Activated CD8-positive, alpha-beta T cell treated with anti-CD3 and anti-CD28 coated beads for 36 hours (primary cell): ENCODE measurements around the gene TIGD2. TPM values are rescaled to one million over a fixed set of nuclear protein-coding genes. Genes with fewer than 3 reads are reported as not detected.

Source experiments
- ATAC-seq: fragments of 200-7000 bp; cut with Tn5 transposase; one replicate; pipeline ENCODE4 v1.10.0; 2021; ENCODE audit warnings: mild to moderate bottlenecking, moderate library complexity
- CTCF ChIA-PET: fragments of 350-600 bp; sonication (Branson Sonifier 250); formaldehyde crosslinking; loops from one replicate; lab custom pipeline; 2021; ENCODE audit warnings: antibody characterized with exemption; lab: Charles Lee
- POLR2A ChIA-PET: fragments of 350-600 bp; sonication (Branson Sonifier 250); formaldehyde crosslinking; loops from one replicate; lab custom pipeline; 2021; ENCODE audit warnings: antibody characterized with exemption; lab: Charles Lee
- DNase-seq: peaks from one replicate; pipeline ENCODE4 v3.0.0-alpha.2; 2020
- H3K27ac Mint-ChIP-seq: one replicate; pipeline ENCODE4 v1.8.0; 2021; ENCODE audit warnings: mild to moderate bottlenecking, mixed read lengths
- H3K27me3 Mint-ChIP-seq: one replicate; pipeline ENCODE4 v1.8.0; 2021; ENCODE audit warnings: mixed read lengths
- H3K36me3 Mint-ChIP-seq: one replicate; pipeline ENCODE4 v1.8.0; 2021; ENCODE audit warnings: low read depth, mixed read lengths
- H3K4me1 Mint-ChIP-seq: one replicate; pipeline ENCODE4 v1.8.0; 2021; ENCODE audit warnings: low read depth, mixed read lengths
- H3K4me3 Mint-ChIP-seq: one replicate; pipeline ENCODE4 v1.8.0; 2021; ENCODE audit warnings: mild to moderate bottlenecking, moderate library complexity, mixed read lengths
- H3K9me3 Mint-ChIP-seq: one replicate; pipeline ENCODE4 v1.8.0; 2021; ENCODE audit warnings: mixed read lengths
- intact Hi-C: fragments of 100-400 bp; cut with micrococcal nuclease; formaldehyde crosslinking; loops from one replicate; pipeline ENCODE4 v1.10.0; 2022
- total RNA-seq, 2 experiments: library from RNA; stranded (reverse); gene quantifications; one replicate each; pipeline ENCODE4 v1.2.3, GENCODE V29; 2021
- TF ChIP-seq, protein P1 (sequence below): fragments of 200-600 bp; IDR thresholded peaks from one replicate; pipeline ENCODE4 v1.8.0; 2022; ENCODE audit warnings: antibody characterized with exemption, mild to moderate bottlenecking

The TIGD2 gene
- total RNA-seq, 2 experiments from 2014 or later: 2.0 to 2.3 TPM

DNA sequence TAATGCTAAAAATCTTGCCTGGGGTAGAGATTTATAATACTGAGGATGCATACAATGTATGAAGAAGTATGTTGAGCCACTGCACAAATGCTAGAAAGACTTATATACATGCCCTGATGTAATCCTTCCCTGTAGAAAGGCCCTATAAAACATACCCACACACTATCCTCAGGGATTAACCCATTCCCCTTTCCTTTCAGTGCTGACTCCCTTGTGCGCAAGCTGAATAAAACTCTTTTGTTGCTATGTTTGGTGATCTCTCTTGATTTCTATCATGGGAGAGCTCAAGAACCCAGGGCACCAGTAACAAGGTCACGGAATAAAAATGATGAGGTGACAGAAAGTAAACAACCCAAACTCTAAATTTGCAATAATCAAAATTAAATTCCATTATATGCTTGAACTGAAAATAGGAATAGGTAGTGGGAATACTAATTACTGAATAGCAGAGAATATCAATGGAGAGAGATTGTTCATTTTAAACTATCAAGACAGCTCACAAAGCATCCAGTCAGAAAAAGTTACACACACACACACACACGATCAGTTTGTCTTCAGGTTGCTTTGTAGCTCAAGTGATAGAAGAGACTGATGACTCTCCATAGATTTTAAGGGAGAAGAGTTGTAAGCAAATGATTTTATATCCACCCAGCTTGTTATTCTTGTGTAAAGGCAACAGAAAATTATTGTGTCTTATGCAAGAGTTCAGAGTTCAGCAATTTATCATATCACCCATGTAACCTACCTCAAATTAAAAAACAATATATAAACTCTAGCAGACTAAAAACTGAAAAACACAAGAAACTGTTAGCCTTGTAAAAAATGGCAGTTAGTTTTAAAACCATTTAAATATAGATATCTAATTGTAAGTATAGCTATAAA, 14.8 kb downstream of the TIGD2 start:
- intact Hi-C loops: no loop called here
- H3K27me3 Mint-ChIP-seq: no peaks in the 10 kb centered on the region

DNA sequence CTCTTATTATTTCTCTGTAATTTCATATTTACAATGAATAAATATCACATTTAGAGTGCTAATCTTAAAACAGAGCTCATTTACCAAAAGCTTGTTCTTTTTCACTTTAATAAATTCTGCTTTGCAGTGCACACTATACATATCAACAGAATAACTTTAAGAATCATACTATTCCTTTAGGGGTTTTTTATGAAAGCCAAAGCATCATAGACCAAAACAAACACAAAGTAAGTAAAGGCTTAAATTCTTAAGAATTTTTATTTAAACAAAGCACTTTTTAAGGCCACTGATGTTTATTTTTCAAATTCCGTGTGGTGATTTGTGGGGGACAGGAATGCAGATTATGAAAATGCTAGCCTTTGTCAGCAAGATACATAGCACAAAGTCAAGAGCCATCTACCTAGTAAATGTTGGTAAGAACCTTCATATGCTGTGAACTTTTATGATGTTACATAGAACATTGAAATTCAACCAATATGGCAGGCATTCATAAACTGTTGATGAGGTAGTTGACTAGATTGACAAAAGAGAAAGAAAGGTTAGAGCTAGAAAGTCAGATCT, 17.8 kb downstream of the TIGD2 start:
- Mint-ChIP-seq H3K9me3 (no peaks in the 10 kb centered on the region), H3K4me1 (no peaks in the 10 kb centered on the region), H3K27ac (no peak overlapping the region), H3K4me3 (no peak overlapping the region), H3K36me3 (no peaks in the 10 kb centered on the region), H3K27me3 (no peaks in the 10 kb centered on the region)
- DNase-seq (no peak), ATAC-seq (no peak)
- intact Hi-C loops: no loop called here
- TF ChIP-seq, protein P1, sequence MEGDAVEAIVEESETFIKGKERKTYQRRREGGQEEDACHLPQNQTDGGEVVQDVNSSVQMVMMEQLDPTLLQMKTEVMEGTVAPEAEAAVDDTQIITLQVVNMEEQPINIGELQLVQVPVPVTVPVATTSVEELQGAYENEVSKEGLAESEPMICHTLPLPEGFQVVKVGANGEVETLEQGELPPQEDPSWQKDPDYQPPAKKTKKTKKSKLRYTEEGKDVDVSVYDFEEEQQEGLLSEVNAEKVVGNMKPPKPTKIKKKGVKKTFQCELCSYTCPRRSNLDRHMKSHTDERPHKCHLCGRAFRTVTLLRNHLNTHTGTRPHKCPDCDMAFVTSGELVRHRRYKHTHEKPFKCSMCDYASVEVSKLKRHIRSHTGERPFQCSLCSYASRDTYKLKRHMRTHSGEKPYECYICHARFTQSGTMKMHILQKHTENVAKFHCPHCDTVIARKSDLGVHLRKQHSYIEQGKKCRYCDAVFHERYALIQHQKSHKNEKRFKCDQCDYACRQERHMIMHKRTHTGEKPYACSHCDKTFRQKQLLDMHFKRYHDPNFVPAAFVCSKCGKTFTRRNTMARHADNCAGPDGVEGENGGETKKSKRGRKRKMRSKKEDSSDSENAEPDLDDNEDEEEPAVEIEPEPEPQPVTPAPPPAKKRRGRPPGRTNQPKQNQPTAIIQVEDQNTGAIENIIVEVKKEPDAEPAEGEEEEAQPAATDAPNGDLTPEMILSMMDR: no peak
- POLR2A ChIA-PET: no interaction called here
- CTCF ChIA-PET: no interaction called here

More for the DNA sequence above, 14.8 kb downstream of the TIGD2 start:
- Mint-ChIP-seq H3K4me1 (no peaks in the 10 kb centered on the region), H3K27ac (no peak overlapping the region), H3K36me3 (no peaks in the 10 kb centered on the region), H3K9me3 (no peaks in the 10 kb centered on the region), H3K4me3 (no peak overlapping the region)
- TF ChIP-seq, protein P1: no peak
- ChIA-PET POLR2A (no interaction called here), CTCF (interaction anchor here (1.0 kb wide), 1 partner anchor 11 kb away, joined by 3 read pairs; no protein-coding TSS in a partner anchor)
- DNase-seq: no peak
- no peak for ATAC-seq

DNA sequence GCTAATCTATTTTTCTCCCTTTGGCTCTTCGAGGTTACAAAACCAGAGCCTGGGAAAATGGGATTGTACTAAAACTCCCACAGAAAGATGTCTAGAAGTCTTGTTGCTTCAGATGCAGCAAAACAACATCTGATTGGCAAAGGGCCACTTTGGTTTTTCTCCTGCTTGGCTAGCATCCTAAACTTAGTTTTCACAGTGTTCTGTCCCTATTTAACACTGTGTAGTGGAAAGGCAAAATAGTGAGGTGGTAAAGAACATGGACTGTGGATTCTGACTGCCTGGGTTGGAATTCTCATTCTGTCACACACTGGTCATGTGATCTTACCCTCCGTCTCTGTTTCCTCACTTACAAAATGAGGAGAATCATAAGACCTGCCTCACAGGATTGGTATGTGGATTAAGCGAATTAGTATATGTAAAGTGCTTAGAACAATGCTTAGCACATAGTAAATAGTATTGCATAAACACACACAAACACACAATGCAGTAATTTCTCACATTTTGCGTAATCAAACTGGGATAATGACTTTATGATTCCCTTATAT, 23.5 kb downstream of the TIGD2 start:
- Mint-ChIP-seq H3K4me1 (no peaks in the 10 kb centered on the region), H3K36me3 (no peaks in the 10 kb centered on the region), H3K4me3 (no peak overlapping the region), H3K27me3 (peaks cover 4% of the 10 kb centered on the region), H3K27ac (no peak overlapping the region), H3K9me3 (no peaks in the 10 kb centered on the region)
- TF ChIP-seq, protein P1: no peak
- ChIA-PET POLR2A (interaction anchor here (0.7 kb wide), 1 partner anchor 92 kb away, joined by 3 read pairs; no protein-coding TSS in a partner anchor), CTCF (no interaction called here)
- DNase-seq: no peak
- intact Hi-C loops: no loop called here
- no peak for ATAC-seq

DNA sequence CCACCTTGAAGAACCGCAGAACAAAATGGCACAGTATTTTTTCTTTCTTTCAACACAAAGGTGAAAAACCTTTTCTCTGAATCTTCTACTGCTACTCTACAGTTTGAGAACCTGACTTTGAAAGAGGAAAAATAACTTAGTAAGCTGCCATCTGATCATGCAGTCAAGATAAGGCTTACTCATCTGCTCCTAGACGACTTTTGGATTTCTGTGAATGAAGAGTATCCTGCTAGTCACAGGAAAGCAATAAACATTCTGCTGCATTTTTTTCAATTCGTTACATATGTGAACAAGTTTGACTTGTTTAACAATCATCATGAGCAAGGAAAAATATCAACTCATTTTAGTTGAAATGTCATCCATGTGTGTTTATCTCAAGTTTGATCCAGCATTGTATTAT, 25.2 kb downstream of the TIGD2 start:
- POLR2A ChIA-PET: no interaction called here
- H3K9me3 Mint-ChIP-seq: no peaks in the 10 kb centered on the region
- intact Hi-C loops: no loop called here
- no peak for ATAC-seq
- H3K27ac Mint-ChIP-seq: no peak overlapping the region
- TF ChIP-seq, protein P1: no peak
- CTCF ChIA-PET: interaction anchor here (0.8 to 1.2 kb wide), 3 partner anchors 10 to 732 kb away, joined by 3 read pairs; no protein-coding TSS in a partner anchor
- no peak for DNase-seq
- H3K27me3 Mint-ChIP-seq: peaks cover 5% of the 10 kb centered on the region
- H3K4me1 Mint-ChIP-seq: no peaks in the 10 kb centered on the region
- no peak overlapping the region for H3K4me3 Mint-ChIP-seq
- no peaks in the 10 kb centered on the region for H3K36me3 Mint-ChIP-seq
